OCI-LY3 (cell line): ENCODE measurements around the gene BMP8B.
"Not testable (repeated sequence)": the region's sequence is repeated elsewhere in the genome, so short reads cannot be mapped to it uniquely, and the experiment has no call there.

ENCODE experiments used
- H2AFZ ChIP-seq: fragments of 200-600, 300-600 bp; shearing (Covaris generic); 2 replicates; pipeline ENCODE4 v1.6.0; 2014; ENCODE audit warnings: antibody characterized with exemption, low read depth, low read length
- H3K27ac ChIP-seq: fragments of 200-600, 300-600 bp; sonication (generic); 2 replicates; pipeline ENCODE4 v1.5.1; 2014; ENCODE audit warnings: mild to moderate bottlenecking, low read length, moderate library complexity, mixed read lengths
- H3K27me3 ChIP-seq: fragments of 200-600, 300-600 bp; sonication (generic); 2 replicates; pipeline ENCODE4 v1.6.1; 2014; ENCODE audit warnings: low read depth, low read length, mixed read lengths
- H3K36me3 ChIP-seq: fragments of 200-600, 300-600 bp; sonication (generic); replicated peaks from 2 replicates; pipeline ENCODE3; 2014; ENCODE audit warnings: low read depth, low read length, mixed read lengths
- H3K4me1 ChIP-seq: fragments of 300-600, 200-600 bp; sonication (generic); 2 replicates; pipeline ENCODE4 v1.6.1; 2014; ENCODE audit warnings: low read length, mixed read lengths
- H3K4me2 ChIP-seq: fragments of 200-600, 300-600 bp; sonication (generic); 2 replicates; pipeline ENCODE4 v1.6.1; 2014; ENCODE audit warnings: low read length, mixed read lengths
- H3K4me3 ChIP-seq: fragments of 300-600, 200-600 bp; sonication (generic); 2 replicates; pipeline ENCODE4 v1.5.1; 2014; ENCODE audit warnings: antibody characterized with exemption, mild to moderate bottlenecking, low read length, moderate library complexity
- H3K79me2 ChIP-seq: fragments of 300-600, 200-600 bp; shearing (Covaris generic); 2 replicates; pipeline ENCODE4 v1.6.1; 2014; ENCODE audit warnings: mild to moderate bottlenecking, low read length, mixed read lengths
- H3K9ac ChIP-seq: fragments of 300-600, 200-600 bp; shearing (Covaris generic); 2 replicates; pipeline ENCODE4 v1.6.0; 2014; ENCODE audit warnings: mild to moderate bottlenecking, low read length, moderate library complexity
- H3K9me3 ChIP-seq: fragments of 200-600, 300-600 bp; shearing (Covaris generic); 2 replicates; pipeline ENCODE4 v1.6.1; 2014; ENCODE audit warnings: low read length, mixed read lengths; ENCODE audit not compliant: insufficient read depth
- H4K20me1 ChIP-seq: fragments of 200-600, 300-600 bp; sonication (generic); 2 replicates; pipeline ENCODE4 v1.6.1; 2016; ENCODE audit warnings: low read length, mixed read lengths; ENCODE audit not compliant: insufficient read depth
- CTCF ChIP-seq: fragments of 200-600, 300-600 bp; sonication (generic); IDR thresholded peaks from 2 replicates; pipeline ENCODE4 v1.5.1; 2014; ENCODE audit warnings: antibody characterized with exemption, low read length, low read depth
- EZH2phosphoT487 ChIP-seq: fragments of 200-600 bp; shearing (Covaris generic); IDR thresholded peaks from 2 replicates; pipeline ENCODE4 v1.6.1; 2018; ENCODE audit warnings: antibody characterized with exemption, mixed run types, low read depth

Gene BMP8B

GRCh38 chr1:39770100-39771021, 18.3 kb downstream of the BMP8B start:
- H4K20me1 ChIP-seq, H3K9ac ChIP-seq, H3K36me3 ChIP-seq, H3K4me3 ChIP-seq, H3K9me3 ChIP-seq, H2AFZ ChIP-seq, H3K27ac ChIP-seq, H3K79me2 ChIP-seq, H3K4me2 ChIP-seq, H3K4me1 ChIP-seq, H3K27me3 ChIP-seq: not testable (repeated sequence)

GRCh38 chr1:39769502-39769901, 19.2 kb downstream of the BMP8B start:
- H4K20me1 ChIP-seq, H3K4me1 ChIP-seq, H3K9ac ChIP-seq, H3K4me3 ChIP-seq, H3K79me2 ChIP-seq, H2AFZ ChIP-seq, H3K36me3 ChIP-seq, H3K4me2 ChIP-seq, H3K9me3 ChIP-seq, H3K27me3 ChIP-seq, H3K27ac ChIP-seq: not testable (repeated sequence)

- H3K4me1 ChIP-seq, H3K9ac ChIP-seq, H3K9me3 ChIP-seq, H4K20me1 ChIP-seq, H3K79me2 ChIP-seq, H3K36me3 ChIP-seq, H3K4me2 ChIP-seq, H2AFZ ChIP-seq, H3K27ac ChIP-seq, H3K4me3 ChIP-seq, H3K27me3 ChIP-seq: not testable (repeated sequence)
Measured at GRCh38 chr1:39766466-39766865, 22.2 kb downstream of the BMP8B start.

- not testable (repeated sequence) for H3K27me3 ChIP-seq, H3K79me2 ChIP-seq, H3K36me3 ChIP-seq, H3K4me3 ChIP-seq, H3K9me3 ChIP-seq, H3K4me2 ChIP-seq, H3K9ac ChIP-seq, H4K20me1 ChIP-seq, H3K4me1 ChIP-seq, H2AFZ ChIP-seq, H3K27ac ChIP-seq
Measured at GRCh38 chr1:39764512-39764911, 24.2 kb downstream of the BMP8B start.

GRCh38 chr1:39763619-39764374, 24.9 kb downstream of the BMP8B start:
- not testable (repeated sequence) for H3K27ac ChIP-seq, H3K79me2 ChIP-seq, H3K4me1 ChIP-seq, H2AFZ ChIP-seq, H4K20me1 ChIP-seq, H3K4me3 ChIP-seq, H3K9me3 ChIP-seq, H3K9ac ChIP-seq, H3K27me3 ChIP-seq, H3K36me3 ChIP-seq, H3K4me2 ChIP-seq

- Histone ChIP-seq H2AFZ (no peak overlapping the region), H3K4me2 (no peak overlapping the region), H3K36me3 (peaks cover under 1% of the 10 kb centered on the region), H3K27ac (no peak overlapping the region), H3K9me3 (no peaks in the 10 kb centered on the region), H4K20me1 (no peaks in the 10 kb centered on the region), H3K4me3 (no peak overlapping the region), H3K9ac (no peak overlapping the region), H3K79me2 (no peaks in the 10 kb centered on the region), H3K4me1 (no peaks in the 10 kb centered on the region), H3K27me3 (no peaks in the 10 kb centered on the region)
- no peak for TF ChIP-seq CTCF
- TF ChIP-seq EZH2phosphoT487, result no peak
Measured at GRCh38 chr1:39762550-39763540, 25.8 kb downstream of the BMP8B start.
